ENCODE measurements around the gene GRIK5. TPM values are rescaled to one million over a fixed set of nuclear protein-coding genes. Genes with fewer than 3 reads are reported as not detected.
"Not testable (repeated sequence)": the region's sequence is repeated elsewhere in the genome, so short reads cannot be mapped to it uniquely, and the experiment has no call there.

Gene GRIK5
- total and polyA plus RNA-seq, 2 donors (not counting 3 experiments of a cell fraction or from before 2014, with no cell fraction given): 0.80 to 2.2 TPM

DNA sequence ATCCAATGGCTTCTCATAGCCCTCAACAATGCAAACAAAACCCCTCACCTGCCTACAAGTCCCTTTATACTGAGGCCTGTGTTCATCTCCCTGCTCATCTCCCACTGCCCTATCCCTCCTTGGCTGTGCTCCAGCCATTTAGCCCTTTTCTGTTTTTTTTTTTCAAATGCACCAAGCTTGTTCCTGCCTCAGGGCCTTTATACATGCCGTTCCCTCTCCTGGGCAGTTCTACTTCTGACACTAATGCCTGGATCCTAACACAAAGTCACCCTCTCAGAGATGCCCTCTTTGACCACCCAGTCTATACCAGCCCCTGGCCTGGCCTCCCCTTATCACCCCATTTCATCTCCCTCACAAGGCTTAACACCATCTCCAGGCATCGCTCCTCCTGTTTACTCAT lies 32.9 kb upstream of the GRIK5 start:
- Histone ChIP-seq H3K9me3 (replicated peaks; ENCODE audit: control insufficient read depth, insufficient read depth, low read length) (no peaks in the 10 kb centered on the region), H3K9ac (replicated peaks; ENCODE audit: extremely low read depth, insufficient read depth, low read length) (no peak overlapping the region), H3K9me1 (replicated peaks; ENCODE audit: control insufficient read depth, extremely low read depth, insufficient read depth, low read length) (no peaks in the 10 kb centered on the region), H2AFZ (ENCODE audit: low read depth, low read length) (no peak overlapping the region), H3K4me3 (replicated peaks in 1 of 3; ENCODE audit: insufficient read depth in 1 of 3, low read depth in 1 of 3, low read length in 3 of 3) (no peak overlapping the region), H3K4me2 (ENCODE audit: insufficient read depth, low read length) (no peak overlapping the region), H3K4me1 (ENCODE audit: control insufficient read depth, extremely low read depth, insufficient read depth, low read length) (no peaks in the 10 kb centered on the region), H3K79me2 (ENCODE audit: control insufficient read depth, insufficient read depth, low read length) (no peaks in the 10 kb centered on the region), H3K27me3 (ENCODE audit: control insufficient read depth in 2 of 2, insufficient read depth in 2 of 2, low read length in 2 of 2) (peaks cover 3% of the 10 kb centered on the region in 2 experiments), H4K20me1 (replicated peaks; ENCODE audit: control insufficient read depth, extremely low read depth, insufficient read depth, low read length) (no peaks in the 10 kb centered on the region), H3K27ac (ENCODE audit: insufficient read depth, low read depth, low read length) (no peak overlapping the region), H3K36me3 (ENCODE audit: control insufficient read depth in 2 of 2, extremely low read depth in 1 of 2, insufficient read depth in 2 of 2, low read length in 2 of 2) (no peaks in the 10 kb centered on the region)
- ChIA-PET CTCF (interaction anchor here (0.7 to 2.3 kb wide), 7 partner anchors 19 to 338 kb away, joined by 3 to 8 read pairs (median 3); no protein-coding TSS in a partner anchor), POLR2A (no interaction called here)
- DNase-seq (ENCODE audit: low read depth, low spot score) (no peak), FAIRE-seq (no peak)
- dilution Hi-C loops (cut with MboI; ENCODE audit: extremely low pct_ligation_motif_present, low sequenced_read_pairs): no loop called here
- intact Hi-C loops (cut with micrococcal nuclease): no loop called here
- BruUV-seq (replicated peaks): no TSS peak
- TF ChIP-seq JUN (IDR thresholded peaks at IDR 0.05; ENCODE audit: borderline replicate concordance, insufficient read depth, insufficient read length, low read depth) (no peak), EZH2 (IDR thresholded peaks at IDR 0.05; ENCODE audit: borderline replicate concordance, low read depth, low read length, severe bottlenecking) (no peak)

DNA sequence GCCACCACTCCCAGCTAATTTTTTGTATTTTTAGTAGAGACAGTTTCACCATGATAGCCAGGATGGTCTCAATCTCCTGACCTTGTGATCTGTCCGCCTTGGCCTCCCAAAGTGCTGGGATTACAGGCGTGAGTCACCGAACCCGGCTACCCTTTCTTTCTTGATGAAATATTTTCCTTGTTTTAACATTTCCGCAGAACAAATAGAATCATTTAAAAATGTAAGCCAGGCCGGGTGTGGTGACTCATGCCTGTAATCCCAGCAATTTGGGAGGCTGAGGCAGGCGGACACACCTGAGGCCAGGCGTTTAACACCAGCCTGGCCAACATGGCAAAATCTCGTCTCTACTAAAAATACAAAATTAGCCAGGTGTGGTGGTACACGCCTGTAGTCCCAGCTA lies 30.2 kb upstream of the GRIK5 start:
- H3K27me3 ChIP-seq (ENCODE audit: control insufficient read depth in 2 of 2, insufficient read depth in 2 of 2, low read length in 2 of 2); H3K4me2 ChIP-seq (ENCODE audit: insufficient read depth, low read length); H2AFZ ChIP-seq (ENCODE audit: low read depth, low read length); H3K9me1 ChIP-seq (replicated peaks; ENCODE audit: control insufficient read depth, extremely low read depth, insufficient read depth, low read length); H3K27ac ChIP-seq (ENCODE audit: insufficient read depth, low read depth, low read length); H4K20me1 ChIP-seq (replicated peaks; ENCODE audit: control insufficient read depth, extremely low read depth, insufficient read depth, low read length); H3K4me3 ChIP-seq (replicated peaks in 1 of 3; ENCODE audit: insufficient read depth in 1 of 3, low read depth in 1 of 3, low read length in 3 of 3); FAIRE-seq; H3K79me2 ChIP-seq (ENCODE audit: control insufficient read depth, insufficient read depth, low read length); DNase-seq (ENCODE audit: low read depth, low spot score); BruUV-seq (replicated peaks); dilution Hi-C loops (cut with MboI; ENCODE audit: extremely low pct_ligation_motif_present, low sequenced_read_pairs); H3K9ac ChIP-seq (replicated peaks; ENCODE audit: extremely low read depth, insufficient read depth, low read length); intact Hi-C loops (cut with micrococcal nuclease); H3K36me3 ChIP-seq (ENCODE audit: control insufficient read depth in 2 of 2, extremely low read depth in 1 of 2, insufficient read depth in 2 of 2, low read length in 2 of 2); H3K4me1 ChIP-seq (ENCODE audit: control insufficient read depth, extremely low read depth, insufficient read depth, low read length); H3K9me3 ChIP-seq (replicated peaks; ENCODE audit: control insufficient read depth, insufficient read depth, low read length): not testable (repeated sequence)
- ChIA-PET CTCF (interaction anchor here (1.0 to 1.5 kb wide), 7 partner anchors 8 to 76 kb away, joined by 3 to 6 read pairs (median 4); no protein-coding TSS in a partner anchor), POLR2A (interaction anchor here (0.6 kb wide), 1 partner anchor 304 kb away, joined by 3 read pairs; no protein-coding TSS in a partner anchor)

Measured in endothelial cell of umbilical vein (primary cell).